NCI-H2196 treated with DMSO at 0.1 percent for 48 hours (cell line): ENCODE results near the gene RTP3.
"Not testable (repeated sequence)": the region's sequence is repeated elsewhere in the genome, so short reads cannot be mapped to it uniquely, and the experiment has no call there.

ENCODE experiments used
- DNase-seq: peaks from one replicate; lab custom pipeline; 2025; ENCODE audit not compliant: unreplicated experiment; lab: John Stamatoyannopoulos, UW

Gene RTP3

GRCh38 chr3:46490338-46491084 is 7.3 kb upstream of the RTP3 start:
- no peak for DNase-seq

DNA sequence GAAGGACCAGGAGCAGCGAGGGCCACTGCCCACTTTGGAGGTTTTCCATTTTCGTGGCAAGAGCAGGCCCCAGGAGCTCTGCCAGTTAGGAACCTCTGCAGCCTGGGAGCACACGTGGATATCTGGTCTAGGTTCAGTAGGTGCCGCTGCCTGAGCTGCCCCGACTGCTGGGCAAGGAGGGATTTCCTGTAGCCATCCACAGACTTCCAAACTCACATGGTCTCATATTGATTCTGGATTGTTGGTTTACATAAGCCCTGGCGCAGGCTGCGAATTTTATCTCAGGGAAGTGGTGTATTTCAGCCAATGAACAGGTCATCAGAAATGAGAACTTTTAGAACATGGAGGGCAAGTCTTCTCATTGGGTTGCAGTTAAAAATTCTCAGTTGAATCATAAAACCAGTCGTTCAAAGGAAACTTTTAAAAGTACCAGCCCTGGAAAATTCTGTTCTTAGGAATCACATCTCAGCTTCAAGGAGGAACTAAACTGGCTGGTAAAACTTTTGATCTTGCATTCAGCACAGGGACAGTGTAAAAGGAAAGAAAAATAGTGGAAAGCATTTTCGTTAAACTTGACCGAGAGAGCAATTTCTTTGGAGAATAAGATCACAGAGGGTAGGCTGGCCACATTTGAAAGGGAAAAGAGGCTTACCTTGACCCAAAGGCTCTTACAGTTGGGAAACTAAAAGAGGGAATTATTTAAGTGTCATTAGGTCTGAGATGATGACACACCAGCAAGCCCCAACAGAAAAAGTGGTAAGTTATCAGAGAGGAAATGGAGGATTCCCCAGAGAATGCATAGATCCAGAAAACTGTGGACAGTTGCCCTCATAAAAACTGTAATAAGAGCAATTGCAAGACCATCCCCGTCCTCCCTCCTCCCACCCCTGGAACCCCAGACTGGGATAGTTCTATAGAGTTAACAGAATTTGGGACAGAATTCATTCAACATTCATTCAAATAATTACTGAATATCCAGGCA is 6.4 kb upstream of the RTP3 start:
- no peak for DNase-seq

GRCh38 chr3:46492890-46493547 is 4.8 kb upstream of the RTP3 start:
- DNase-seq = no peak

- not testable (repeated sequence) for DNase-seq
Observed at GRCh38 chr3:46494491-46494890, 3.3 kb upstream of the RTP3 start.

GRCh38 chr3:46495901-46496456 is 1.8 kb upstream of the RTP3 start:
- DNase-seq = no peak

DNA sequence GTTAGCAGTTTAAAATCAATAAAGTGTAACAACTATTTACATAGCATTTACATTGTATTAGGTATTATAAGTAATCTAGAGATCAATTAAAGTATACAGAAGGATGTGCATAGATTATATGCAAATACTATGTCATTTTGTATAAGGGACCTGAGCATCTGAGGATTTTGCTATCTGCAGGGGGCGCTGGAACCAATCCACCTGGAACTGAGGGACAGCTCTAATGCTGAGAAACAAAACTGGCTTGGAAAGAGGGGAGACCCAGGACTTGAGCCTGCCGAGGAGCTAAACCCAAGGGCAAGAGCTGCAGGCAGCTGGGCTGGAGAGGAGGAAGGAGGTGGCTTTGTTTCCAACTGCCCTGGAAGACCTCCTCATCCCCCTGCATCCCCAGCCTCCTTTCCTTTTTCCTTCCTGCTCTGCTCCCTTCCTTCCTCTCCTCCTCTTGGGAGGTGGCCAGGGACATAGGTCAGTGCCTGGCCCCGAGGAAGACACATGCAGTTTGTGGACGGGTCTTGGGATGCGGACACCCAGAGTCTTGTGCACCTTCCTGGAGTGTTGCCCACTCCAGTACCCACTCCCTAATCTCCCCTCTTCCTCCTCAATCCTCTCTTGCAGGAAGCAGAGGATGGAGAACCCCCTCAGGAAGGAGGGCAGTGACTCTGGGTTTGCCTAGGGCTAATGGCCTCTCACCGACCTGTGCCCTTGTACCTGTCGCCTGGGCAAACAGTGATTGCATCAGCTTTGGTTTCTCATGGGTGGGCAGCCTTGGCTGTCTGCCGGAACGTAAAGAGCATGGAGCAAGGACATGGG is 825 bp upstream of the RTP3 start:
- no peak for DNase-seq

DNA sequence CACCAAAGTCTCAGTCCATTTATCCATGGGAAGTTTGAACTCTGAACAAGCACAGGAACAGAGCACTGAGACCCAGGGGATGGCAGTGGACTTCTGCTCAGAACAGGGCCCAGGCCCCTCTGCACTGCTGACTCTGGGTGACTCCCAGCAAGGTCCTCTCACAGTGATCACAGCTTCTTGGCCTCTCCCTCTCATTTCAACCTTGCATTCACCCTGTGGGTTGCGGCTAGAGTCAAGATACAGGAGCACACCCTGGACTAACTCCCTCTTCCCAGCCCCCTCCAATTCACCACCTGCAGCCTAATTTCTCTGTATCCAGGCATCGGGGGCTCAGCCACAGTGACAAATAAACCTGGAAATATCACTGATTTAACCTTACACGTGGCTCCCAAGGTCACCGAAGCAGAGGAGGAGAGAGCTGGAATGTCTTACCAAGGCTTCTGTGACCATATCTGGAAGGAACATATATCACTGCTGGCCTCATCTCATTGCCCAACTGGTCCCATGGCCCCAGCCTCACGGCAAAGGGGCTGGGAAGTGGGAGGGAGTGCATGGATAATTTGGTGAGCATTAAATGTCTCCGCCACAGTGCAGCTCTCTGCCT is 1.2 kb downstream of the RTP3 start:
- no peak for DNase-seq

GRCh38 chr3:46500656-46501635 is 3.2 kb downstream of the RTP3 start:
- DNase-seq = no peak

DNA sequence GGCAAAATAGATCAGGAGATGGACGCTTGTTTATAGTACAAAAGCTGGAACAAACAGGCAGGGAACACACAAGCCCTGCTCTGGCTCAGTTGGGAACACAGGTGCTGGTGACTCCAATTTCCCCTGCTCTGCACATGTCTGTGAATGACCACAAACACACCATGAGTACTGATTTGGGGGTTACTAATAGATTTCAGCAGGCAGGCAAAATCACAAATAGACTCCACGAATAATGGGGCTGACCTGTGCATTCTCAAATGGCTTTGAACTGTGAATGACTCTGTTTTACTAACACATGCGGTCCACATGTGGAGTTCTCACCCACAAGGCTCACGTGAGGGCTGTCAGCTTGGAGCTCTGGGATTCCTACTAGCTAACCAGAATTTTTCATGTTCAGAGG is 3.9 kb downstream of the RTP3 start:
- no peak for DNase-seq

GRCh38 chr3:46503200-46503874 is 5.6 kb downstream of the RTP3 start:
- no peak for DNase-seq

DNA sequence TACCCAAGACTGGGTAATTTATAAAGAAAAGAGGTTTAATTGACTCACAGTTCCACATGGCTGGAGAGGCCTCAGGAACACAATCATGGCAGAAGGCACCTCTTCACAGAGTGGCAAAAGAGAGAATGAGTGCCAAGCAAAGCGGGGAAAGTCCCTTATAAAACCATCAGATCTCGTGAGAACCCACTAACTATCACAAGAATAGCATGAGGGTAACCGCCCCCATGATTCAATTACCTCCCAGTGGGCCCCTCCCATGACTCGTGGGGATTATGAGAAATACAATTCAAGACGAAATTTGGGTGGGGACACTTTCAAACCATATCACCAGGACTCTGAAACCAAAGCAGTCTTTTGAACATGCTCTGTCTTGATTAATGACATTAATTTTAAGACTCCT is 7.0 kb downstream of the RTP3 start:
- no peak for DNase-seq

DNA sequence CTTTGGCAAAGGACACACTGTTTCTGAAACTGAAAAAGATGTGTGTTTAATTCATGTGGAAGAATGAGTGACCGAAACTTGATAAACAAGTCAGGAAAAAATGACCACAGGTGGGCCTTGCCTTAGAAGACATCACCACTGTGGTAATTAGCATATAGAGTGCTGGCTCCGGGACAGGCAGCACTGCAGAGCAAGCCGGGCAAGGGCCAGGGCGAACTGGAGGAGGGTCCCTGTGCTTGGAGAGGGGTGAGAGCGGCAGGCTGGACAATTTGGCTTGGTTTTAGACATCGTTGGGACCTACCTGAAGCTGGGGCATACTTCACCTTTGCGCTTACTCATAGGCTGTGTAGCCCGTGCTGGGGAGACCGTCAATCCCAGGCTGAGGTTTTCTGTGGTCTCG is 8.2 kb downstream of the RTP3 start:
- no peak for DNase-seq

DNA sequence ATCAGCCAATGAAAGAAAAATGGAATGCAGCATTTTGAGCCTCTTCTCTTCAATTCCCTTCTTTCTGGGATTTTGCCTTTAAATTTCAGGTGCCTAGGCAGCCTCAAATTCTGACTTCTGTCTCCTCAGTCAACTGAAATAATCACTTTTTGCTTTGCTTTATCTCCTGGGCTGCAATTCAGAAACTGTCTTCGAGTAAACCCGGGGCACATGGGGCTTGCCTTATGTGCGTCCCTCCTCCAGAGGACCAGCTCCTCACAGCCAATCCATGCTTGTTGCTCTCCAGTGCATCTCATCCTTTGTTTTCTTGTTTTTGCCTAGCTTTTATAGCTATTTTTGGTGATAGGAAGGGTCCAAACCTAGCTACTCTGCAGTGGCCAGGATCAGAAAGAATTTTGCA is 8.8 kb downstream of the RTP3 start:
- DNase-seq = no peak

DNA sequence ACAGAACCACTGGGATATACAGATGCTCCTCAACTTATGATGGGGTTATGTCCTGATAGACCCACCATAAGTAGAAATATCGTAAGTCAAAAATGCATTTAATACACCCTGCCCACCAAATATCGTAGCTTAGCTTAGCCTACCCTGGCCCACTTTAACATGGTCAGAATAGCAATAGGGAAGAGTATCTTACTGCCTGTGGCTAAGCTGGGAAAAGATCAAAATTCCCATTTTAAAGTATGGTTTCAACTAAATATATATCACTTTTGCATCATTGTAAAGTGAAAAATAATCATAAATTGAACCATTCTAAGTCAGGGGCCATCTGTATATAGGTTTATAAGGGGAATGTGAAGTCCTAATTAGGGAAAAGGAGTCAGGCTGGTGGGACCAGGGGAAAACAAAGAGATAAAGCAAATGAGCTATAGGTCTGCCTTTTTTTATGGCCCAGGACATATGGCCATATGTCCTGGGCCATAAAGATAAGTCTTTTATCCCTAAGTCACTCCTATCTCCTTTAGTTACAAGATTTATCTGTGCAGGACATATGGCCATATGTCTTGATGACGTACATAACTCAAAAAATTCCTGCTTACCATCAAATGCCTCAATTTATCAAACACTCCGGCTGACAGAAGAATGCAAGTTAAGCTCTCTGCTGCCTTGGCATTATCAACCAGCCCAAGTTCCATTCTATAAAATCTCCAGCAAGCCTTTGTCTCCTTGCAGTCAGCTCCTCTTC is 11.2 kb downstream of the RTP3 start:
- no peak for DNase-seq

DNA sequence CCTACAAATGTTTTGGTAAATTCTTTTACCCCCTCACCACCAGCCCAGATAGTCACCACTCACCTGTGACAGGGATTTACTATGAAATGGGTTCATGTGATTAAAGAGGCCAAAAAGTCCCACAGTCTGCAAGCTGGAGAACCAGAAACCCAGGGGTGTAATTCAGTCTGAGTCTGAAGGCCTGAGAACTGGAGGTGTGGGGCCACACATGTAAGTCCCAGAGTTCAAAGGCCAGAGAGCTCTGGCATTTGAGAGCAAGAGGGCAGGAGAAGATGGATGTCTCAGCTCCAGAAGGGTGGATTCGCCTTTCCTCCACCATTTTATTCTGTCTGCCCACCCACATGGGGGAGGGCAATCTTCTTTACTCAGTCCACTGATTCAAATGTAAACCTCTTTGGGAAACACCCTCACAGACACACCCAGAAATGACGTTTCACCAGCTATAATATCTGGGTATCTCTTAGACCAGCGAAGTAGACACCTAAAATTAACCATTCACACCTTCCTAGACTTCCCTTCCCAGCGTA is 11.9 kb downstream of the RTP3 start:
- no peak for DNase-seq

GRCh38 chr3:46512191-46512749 is 14.5 kb downstream of the RTP3 start:
- no peak for DNase-seq

GRCh38 chr3:46516521-46516920 is 18.7 kb downstream of the RTP3 start:
- DNase-seq = no peak
